Measurements from ENCODE around the gene SLX4.

Gene SLX4

GRCh38 chr16:3548445-3548844, 63.0 kb downstream of the SLX4 start:
- DNase-seq: no peak

- no peak for DNase-seq
Observed at GRCh38 chr16:3546986-3547682, 64.3 kb downstream of the SLX4 start.

GRCh38 chr16:3542601-3543373, 68.6 kb downstream of the SLX4 start:
- DNase-seq: no peak

GRCh38 chr16:3541527-3542155, 69.8 kb downstream of the SLX4 start:
- DNase-seq: no peak

GRCh38 chr16:3538222-3538621, 73.2 kb downstream of the SLX4 start:
- no peak for DNase-seq

GRCh38 chr16:3536851-3537250, 74.6 kb downstream of the SLX4 start:
- no peak for DNase-seq

- DNase-seq: no peak
Observed at GRCh38 chr16:3536271-3536731, 75.1 kb downstream of the SLX4 start.

GRCh38 chr16:3534126-3534525, 77.3 kb downstream of the SLX4 start:
- DNase-seq: no peak

GRCh38 chr16:3532741-3533140, 78.7 kb downstream of the SLX4 start:
- no peak for DNase-seq
